H1 (cell line): ENCODE measurements around the gene RSF1. TPM values are rescaled to one million over a fixed set of nuclear protein-coding genes. Genes with fewer than 3 reads are reported as not detected.

Source experiments
- CTCF ChIA-PET: fragments of 300-600 bp; sonication (Branson Sonifier 250); formaldehyde crosslinking; loops from one replicate; lab custom pipeline; 2021; ENCODE audit not compliant: partially characterized antibody; lab: Charles Lee
- POLR2A ChIA-PET: fragments of 300-600 bp; sonication (Branson Sonifier 250); formaldehyde crosslinking; loops from one replicate; lab custom pipeline; 2021; ENCODE audit warnings: inconsistent platforms; ENCODE audit not compliant: partially characterized antibody; lab: Charles Lee
- DNase-seq, 2 experiments: peaks; one replicate each; pipeline versions ENCODE4 v3.0.0 to v3.0.0-alpha.2; 2010 to 2022; ENCODE audit warnings: low spot score in 2 of 2, low read depth in 1 of 2, mixed read lengths in 1 of 2
- FAIRE-seq: peaks from 2 replicates; lab custom pipeline; 2011; peaks lifted over from hg19 to GRCh38; lab: Jason Lieb, UNC
- H2AFZ ChIP-seq: 2 replicates; pipeline ENCODE4 v1.8.1; 2012; ENCODE audit warnings: low read length, inconsistent platforms
- H2AK5ac ChIP-seq: 2 replicates; pipeline ENCODE4 v1.6.1; 2013; ENCODE audit warnings: low read depth, low read length
- H2BK120ac ChIP-seq: replicated peaks from 2 replicates; pipeline ENCODE3; 2013; ENCODE audit warnings: low read depth, low read length, inconsistent platforms
- H2BK12ac ChIP-seq: 2 replicates; pipeline ENCODE4 v1.6.1; 2013; ENCODE audit warnings: low read depth, low read length
- H2BK15ac ChIP-seq: 2 replicates; pipeline ENCODE4 v1.6.1; 2013; ENCODE audit warnings: low read length
- H2BK20ac ChIP-seq: 2 replicates; pipeline ENCODE4 v1.6.1; 2013; ENCODE audit warnings: low read length
- H2BK5ac ChIP-seq: 2 replicates; pipeline ENCODE4 v1.6.1; 2013; ENCODE audit warnings: low read depth, low read length
- H3K14ac ChIP-seq: 2 replicates; pipeline ENCODE4 v1.6.1; 2013; ENCODE audit warnings: inconsistent platforms; ENCODE audit not compliant: insufficient read length
- H3K18ac ChIP-seq: 2 replicates; pipeline ENCODE4 v1.6.1; 2013; ENCODE audit warnings: low read length; ENCODE audit errors: extremely low read depth
- H3K23ac ChIP-seq: 2 replicates; pipeline ENCODE4 v1.6.1; 2013; ENCODE audit warnings: inconsistent platforms; ENCODE audit not compliant: insufficient read length
- H3K23me2 ChIP-seq: 2 replicates; pipeline ENCODE4 v1.6.1; 2013; ENCODE audit warnings: low read depth, low read length
- H3K27ac ChIP-seq: 2 replicates; pipeline ENCODE4 v1.6.1; 2011; ENCODE audit warnings: low read depth, low read length, inconsistent platforms
- H3K27me3 ChIP-seq, 4 experiments: replicated peaks in 1 of 4; 1 replicate in 1 of 4; 2 replicates in 3 of 4; pipeline versions ENCODE4 v1.6.1 to v1.8.1; 2011 to 2013; ENCODE audit warnings: low read length in 3 of 4, mild to moderate bottlenecking in 3 of 4, inconsistent platforms in 2 of 4, mixed read lengths in 2 of 4, moderate library complexity in 1 of 4; ENCODE audit not compliant: control insufficient read depth in 3 of 4, insufficient read depth in 3 of 4; ENCODE audit errors: extremely low read depth in 1 of 4
- H3K36me3 ChIP-seq, 4 experiments: 2 replicates each; pipeline versions ENCODE4 v1.6.1 to v1.8.1; 2011 to 2013; ENCODE audit warnings: mild to moderate bottlenecking in 4 of 4, low read length in 3 of 4, moderate library complexity in 2 of 4, control low read depth in 1 of 4, inconsistent platforms in 1 of 4; ENCODE audit not compliant: insufficient read depth in 4 of 4, control insufficient read depth in 2 of 4
- H3K4ac ChIP-seq: replicated peaks from 2 replicates; pipeline ENCODE3; 2013; ENCODE audit warnings: low read length, low read depth, mixed read lengths, inconsistent platforms; ENCODE audit not compliant: insufficient read length
- H3K4me1 ChIP-seq, 4 experiments: replicated peaks in 1 of 4; 1 replicate in 1 of 4; 2 replicates in 3 of 4; pipeline versions ENCODE4 v1.6.1 to v1.8.1; 2011 to 2013; ENCODE audit warnings: low read length in 3 of 4, inconsistent platforms in 2 of 4, mixed read lengths in 1 of 4; ENCODE audit not compliant: insufficient read depth in 4 of 4, control insufficient read depth in 3 of 4
- H3K4me2 ChIP-seq, 2 experiments: 2 replicates each; pipeline versions ENCODE4 v1.6.1 to v1.8.1; 2011 to 2013; ENCODE audit warnings: low read depth in 2 of 2, low read length in 2 of 2, control low read depth in 1 of 2, inconsistent platforms in 1 of 2, mild to moderate bottlenecking in 1 of 2; ENCODE audit not compliant: insufficient read depth in 1 of 2
- H3K4me3 ChIP-seq, 4 experiments: fragments of 200-600, 300-600 bp in 1 of 4; sonication (generic), shearing (Covaris generic), sonication (Bioruptor Twin) in 1 of 4; 2 replicates each; pipeline versions ENCODE4 v1.5.1 to v1.8.1; 2011 to 2016; ENCODE audit warnings: low read length in 4 of 4, low read depth in 3 of 4, control low read depth in 2 of 4, inconsistent platforms in 2 of 4, mild to moderate bottlenecking in 2 of 4, mixed read lengths in 1 of 4, moderate library complexity in 1 of 4; ENCODE audit not compliant: insufficient read depth in 2 of 4; ENCODE audit errors: extremely low read depth in 1 of 4
- H3K56ac ChIP-seq: replicated peaks from 2 replicates; pipeline ENCODE3; 2013; ENCODE audit warnings: low read depth, mild to moderate bottlenecking, mixed read lengths, low read length, inconsistent platforms; ENCODE audit not compliant: insufficient read length
- H3K79me1 ChIP-seq: 2 replicates; pipeline ENCODE4 v1.6.1; 2013; ENCODE audit warnings: low read depth, low read length, control low read depth
- H3K79me2 ChIP-seq, 2 experiments: 2 replicates each; pipeline versions ENCODE4 v1.6.1 to v1.8.1; 2012 to 2013; ENCODE audit warnings: low read length in 2 of 2, mild to moderate bottlenecking in 2 of 2, inconsistent platforms in 1 of 2; ENCODE audit not compliant: insufficient read depth in 2 of 2, control insufficient read depth in 1 of 2
- H3K9ac ChIP-seq, 4 experiments: replicated peaks in 1 of 4; 1 replicate in 1 of 4; 2 replicates in 3 of 4; pipeline versions ENCODE4 v1.6.1 to v1.8.1; 2011 to 2013; ENCODE audit warnings: low read depth in 3 of 4, low read length in 3 of 4, control low read depth in 2 of 4, mild to moderate bottlenecking in 2 of 4, moderate library complexity in 2 of 4, inconsistent platforms in 1 of 4; ENCODE audit errors: extremely low read depth in 1 of 4
- H3K9me3 ChIP-seq, 2 experiments: 2 replicates each; pipeline versions ENCODE4 v1.6.1 to v1.8.1; 2012 to 2013; ENCODE audit warnings: mild to moderate bottlenecking in 2 of 2, moderate library complexity in 2 of 2, control low read depth in 1 of 2, inconsistent platforms in 1 of 2, low read depth in 1 of 2, low read length in 1 of 2, mixed read lengths in 1 of 2; ENCODE audit not compliant: insufficient read depth in 2 of 2
- H4K20me1 ChIP-seq, 2 experiments: replicated peaks in 1 of 2; 2 replicates each; pipeline versions ENCODE3 to v1.8.1; 2011 to 2013; ENCODE audit warnings: inconsistent platforms in 2 of 2, low read length in 2 of 2, mild to moderate bottlenecking in 1 of 2; ENCODE audit not compliant: insufficient read depth in 2 of 2, control insufficient read depth in 1 of 2
- H4K5ac ChIP-seq: 2 replicates; pipeline ENCODE4 v1.6.1; 2013; ENCODE audit warnings: low read length, low read depth, mixed read lengths, inconsistent platforms; ENCODE audit not compliant: insufficient read length
- H4K8ac ChIP-seq: 2 replicates; pipeline ENCODE4 v1.8.0; 2013; ENCODE audit warnings: mild to moderate bottlenecking, moderate library complexity, low read length, inconsistent platforms; ENCODE audit not compliant: insufficient read depth; ENCODE audit errors: extremely low read depth
- H4K91ac ChIP-seq: replicated peaks from 2 replicates; pipeline ENCODE3; 2013; ENCODE audit warnings: low read length, mixed read lengths, inconsistent platforms; ENCODE audit not compliant: insufficient read length
- BRCA1 ChIP-seq: IDR thresholded peaks from 2 replicates; pipeline ENCODE4 v1.6.1; 2012; ENCODE audit warnings: low read depth, low read length, improper control_type of control experiment
- CHD2 ChIP-seq: IDR thresholded peaks from 2 replicates; pipeline ENCODE4 v1.6.1; 2012; ENCODE audit warnings: low read length, improper control_type of control experiment
- MAFK ChIP-seq: IDR thresholded peaks from 2 replicates; pipeline ENCODE4 v1.6.1; 2012; ENCODE audit warnings: low read depth, mild to moderate bottlenecking, improper control_type of control experiment, low read length
- POLR2AphosphoS5 ChIP-seq: IDR thresholded peaks from 2 replicates; pipeline ENCODE4 v1.6.1; 2011; ENCODE audit warnings: low read depth, low read length
- RFX5 ChIP-seq: IDR thresholded peaks from 2 replicates; pipeline ENCODE4 v1.6.1; 2011; ENCODE audit warnings: low read depth, low read length, improper control_type of control experiment, borderline replicate concordance
- SP4 ChIP-seq: IDR thresholded peaks from 2 replicates; pipeline ENCODE4 v1.6.1; 2012; ENCODE audit warnings: low read length, inconsistent platforms
- SUZ12 ChIP-seq: fragments of 200-600 bp; sonication (generic); IDR thresholded peaks from 2 replicates; pipeline ENCODE4 v1.6.1; 2012; ENCODE audit warnings: mild to moderate bottlenecking, inconsistent platforms, low read length, moderate library complexity, mixed read lengths
- ZNF274 ChIP-seq: IDR thresholded peaks from 2 replicates; pipeline ENCODE4 v1.7.0; 2012; ENCODE audit warnings: low read length, borderline replicate concordance; ENCODE audit errors: extremely low read depth
- WGBS, 2 experiments: shearing (Covaris generic) in 1 of 2; methylation state at CpG; one replicate each; pipeline versions ENCODE4 v1.1.6 to v1.1.7; 2013 to 2015; ENCODE audit warnings: low lambda C conversion rate in 2 of 2, mixed read lengths in 2 of 2, inconsistent platforms in 1 of 2, low coverage in 1 of 2, missing lambda C conversion rate in 1 of 2; ENCODE audit not compliant: insufficient replicate concordance in 2 of 2, insufficient coverage in 1 of 2, insufficient read length in 1 of 2; ENCODE audit errors: extremely low coverage in 1 of 2, missing lambda C conversion rate in 1 of 2; 5-methylcytosine and 5-hydroxymethylcytosine counted together
- polyA plus RNA-seq, 7 experiments: library from polyadenylated mRNA; depleted of rRNA in 3 of 7; stranded (reverse) in 5 of 7; unstranded in 2 of 7; fragments of >200 nt in 5 of 7; fragments of 200-250 nt in 2 of 7; gene quantifications; 1 replicate in 5 of 7; 2 replicates in 1 of 7; 4 replicates in 1 of 7; pipeline versions ENCODE4 v1.2.1 to v1.2.3, GENCODE V29; 2011 to 2013; ENCODE audit warnings: missing spikeins in 2 of 7, mixed read lengths in 2 of 7
- total RNA-seq: library from RNA; stranded (reverse); fragmentation: NEBNext Ultra II Directional; extraction: Animal tissue kit (Norgen Biotek cat#: 25700); gene quantifications from 2 replicates; pipeline ENCODE4 v1.2.1, GENCODE V29; 2021

RSF1 gene
- total and polyA plus RNA-seq, 2 of the 8 experiments (the other 6 are each of a cell fraction or from before 2014, with no cell fraction given): 17.8 to 87.9 TPM

DNA sequence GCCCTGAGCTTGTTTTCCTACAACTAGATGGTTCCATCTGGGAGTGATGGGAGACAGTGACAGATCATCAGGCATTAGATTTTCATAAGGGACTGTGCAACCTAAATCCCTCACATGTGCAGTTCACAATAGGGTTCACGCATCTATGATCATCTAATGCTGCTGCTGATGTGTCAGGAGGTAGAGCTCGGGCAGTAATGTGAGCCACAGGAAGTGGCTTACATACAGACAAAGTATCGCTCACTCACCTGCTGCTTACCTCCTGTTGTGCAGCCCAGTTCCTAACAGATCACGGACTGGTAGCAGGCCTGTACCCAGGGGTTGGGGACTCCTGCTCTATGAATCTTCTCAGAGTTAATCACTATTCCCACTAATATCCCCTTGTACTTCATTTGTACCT is 12.8 kb upstream of the RSF1 start:
- ChIA-PET POLR2A (no interaction called here), CTCF (interaction anchor here (0.9 to 1.0 kb wide), 2 partner anchors 8 to 213 kb away, joined by 3 read pairs; no protein-coding TSS in a partner anchor)
- Histone ChIP-seq H3K4me3 (no peak overlapping the region), H3K23me2 (no peaks in the 10 kb centered on the region), H3K4ac (no peak overlapping the region), H4K20me1 (no peaks in the 10 kb centered on the region), H3K4me2 (no peak overlapping the region), H3K79me1 (no peaks in the 10 kb centered on the region), H3K27me3 (no peaks in the 10 kb centered on the region), H2BK20ac (no peak overlapping the region), H3K9ac (no peak overlapping the region), H4K5ac (no peak overlapping the region), H2BK120ac (no peak overlapping the region), H3K56ac (no peak overlapping the region), H2AFZ (no peak overlapping the region), H4K8ac (no peak overlapping the region), H2BK12ac (no peak overlapping the region), H2BK5ac (no peak overlapping the region), H3K14ac (no peak overlapping the region), H3K79me2 (no peaks in the 10 kb centered on the region), H2AK5ac (no peak overlapping the region), H3K4me1 (no peaks in the 10 kb centered on the region), H3K27ac (no peak overlapping the region), H3K36me3 (peaks cover 0 to 3% (median 0%) of the 10 kb centered on the region in 4 experiments; a peak in 1 of 8 replicates), H3K18ac (no peak overlapping the region), H3K23ac (no peak overlapping the region), H4K91ac (no peak overlapping the region), H3K9me3 (peaks cover 5 to 10% of the 10 kb centered on the region in 2 experiments; a peak in 3 of 4 replicates), H2BK15ac (no peak overlapping the region)
- FAIRE-seq (no peak), DNase-seq (no peak)
- TF ChIP-seq POLR2AphosphoS5 (no peak), MAFK (no peak), BRCA1 (no peak), ZNF274 (no peak), SUZ12 (no peak), CHD2 (no peak), RFX5 (no peak), SP4 (no peak)
- WGBS, 2 experiments: 94% methylated on average over 4 of the region's 4 CpGs; no CpG with 5 or more reads in 1 of the 2 experiments
